Activated T-cell treated with anti-CD3 and anti-CD28 coated beads, Interleukin-2, amount 50 U/mL, for 4 hours (primary cell): Measurements from ENCODE around the gene PLEKHA6. TPM values are rescaled to one million over a fixed set of nuclear protein-coding genes. Genes with fewer than 3 reads are reported as not detected.

Experiments
- ATAC-seq, 2 donors: fragments of 200-7000 bp; cut with Tn5 transposase; one replicate each; pipeline ENCODE4 v1.10.0; 2021
- DNase-seq: peaks from one replicate; pipeline ENCODE4 v3.0.0-alpha.2; 2020
- H3K27me3 Mint-ChIP-seq: one replicate; pipeline ENCODE4 v1.8.0; 2021; ENCODE audit warnings: low read depth, mixed read lengths
- H3K36me3 Mint-ChIP-seq: one replicate; pipeline ENCODE4 v1.8.0; 2022; ENCODE audit warnings: mixed read lengths; ENCODE audit not compliant: insufficient read depth
- H3K4me1 Mint-ChIP-seq: one replicate; pipeline ENCODE4 v1.8.0; 2021; ENCODE audit warnings: low read depth, mixed read lengths
- H3K4me3 Mint-ChIP-seq: one replicate; pipeline ENCODE4 v1.8.0; 2021; ENCODE audit warnings: mild to moderate bottlenecking, moderate library complexity, mixed read lengths
- H3K9me3 Mint-ChIP-seq: one replicate; pipeline ENCODE4 v1.8.0; 2021; ENCODE audit warnings: mixed read lengths
- total RNA-seq, 3 donors: library from RNA; stranded (reverse); gene quantifications; one replicate each; pipeline ENCODE4 v1.2.1, GENCODE V29; 2021

The PLEKHA6 gene
- total RNA-seq, 3 donors from 2014 or later = 0.19 to 0.61 (median 0.29) TPM

DNA sequence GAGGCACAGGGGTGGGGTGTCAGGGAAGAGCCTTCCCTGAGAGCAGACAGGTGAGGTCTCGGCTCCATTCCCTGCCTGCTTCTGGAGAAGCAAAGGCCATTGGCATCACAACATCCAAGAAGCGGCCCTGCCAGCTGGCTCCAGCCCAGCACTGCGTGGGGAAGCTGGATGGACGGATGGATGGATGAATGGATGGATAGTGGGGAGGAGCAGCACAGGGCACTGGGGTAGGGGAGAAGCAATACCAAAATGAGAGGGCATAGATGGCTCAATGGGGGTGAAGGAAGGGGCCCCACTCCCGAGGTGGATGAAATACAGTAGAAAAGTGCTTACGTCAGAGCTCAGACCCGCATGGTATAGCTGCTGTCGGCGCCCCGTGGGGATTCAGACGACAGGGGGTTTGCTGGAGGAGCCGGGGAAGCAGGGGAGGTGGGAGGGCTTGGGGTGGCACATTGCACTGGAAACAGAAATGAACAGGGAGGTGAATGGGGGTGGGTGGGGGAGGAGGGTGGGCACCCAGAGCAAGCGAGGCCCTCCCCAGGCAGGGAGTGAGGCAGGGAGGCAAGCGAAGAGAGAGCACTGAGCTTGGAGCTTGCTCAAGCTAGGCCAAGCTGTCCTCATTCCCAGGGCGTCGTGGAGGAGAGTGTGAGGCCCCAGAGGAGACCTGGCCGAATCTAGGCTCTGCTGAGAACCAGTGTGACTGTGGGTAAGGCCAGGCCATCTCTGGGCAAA is 136.4 kb downstream of the PLEKHA6 start:
- H3K4me3 Mint-ChIP-seq = no peak overlapping the region
- H3K4me1 Mint-ChIP-seq = no peaks in the 10 kb centered on the region
- no peaks in the 10 kb centered on the region for H3K27me3 Mint-ChIP-seq
- DNase-seq (no peak), ATAC-seq (no peak)
- H3K36me3 Mint-ChIP-seq = no peaks in the 10 kb centered on the region
- H3K9me3 Mint-ChIP-seq = no peaks in the 10 kb centered on the region

DNA sequence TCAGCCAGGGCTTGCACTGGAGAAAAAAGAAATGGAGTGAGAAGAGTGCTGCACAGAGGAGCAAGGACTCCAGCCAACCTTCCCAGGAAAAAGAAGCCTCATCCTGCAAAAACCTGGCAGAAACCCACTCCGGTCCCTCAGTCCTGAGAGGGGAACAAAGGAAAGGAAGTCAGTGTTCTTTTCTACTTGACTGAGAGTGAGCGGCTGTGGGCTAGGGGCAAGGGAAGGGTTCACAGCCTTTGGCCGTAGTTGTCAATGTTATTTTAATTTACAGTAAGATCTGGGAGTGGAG is 137.0 kb downstream of the PLEKHA6 start:
- ATAC-seq (no peak), DNase-seq (no peak)
- H3K4me3 Mint-ChIP-seq = no peak overlapping the region
- no peaks in the 10 kb centered on the region for H3K27me3 Mint-ChIP-seq
- H3K36me3 Mint-ChIP-seq = no peaks in the 10 kb centered on the region
- no peaks in the 10 kb centered on the region for H3K9me3 Mint-ChIP-seq
- H3K4me1 Mint-ChIP-seq = no peaks in the 10 kb centered on the region

DNA sequence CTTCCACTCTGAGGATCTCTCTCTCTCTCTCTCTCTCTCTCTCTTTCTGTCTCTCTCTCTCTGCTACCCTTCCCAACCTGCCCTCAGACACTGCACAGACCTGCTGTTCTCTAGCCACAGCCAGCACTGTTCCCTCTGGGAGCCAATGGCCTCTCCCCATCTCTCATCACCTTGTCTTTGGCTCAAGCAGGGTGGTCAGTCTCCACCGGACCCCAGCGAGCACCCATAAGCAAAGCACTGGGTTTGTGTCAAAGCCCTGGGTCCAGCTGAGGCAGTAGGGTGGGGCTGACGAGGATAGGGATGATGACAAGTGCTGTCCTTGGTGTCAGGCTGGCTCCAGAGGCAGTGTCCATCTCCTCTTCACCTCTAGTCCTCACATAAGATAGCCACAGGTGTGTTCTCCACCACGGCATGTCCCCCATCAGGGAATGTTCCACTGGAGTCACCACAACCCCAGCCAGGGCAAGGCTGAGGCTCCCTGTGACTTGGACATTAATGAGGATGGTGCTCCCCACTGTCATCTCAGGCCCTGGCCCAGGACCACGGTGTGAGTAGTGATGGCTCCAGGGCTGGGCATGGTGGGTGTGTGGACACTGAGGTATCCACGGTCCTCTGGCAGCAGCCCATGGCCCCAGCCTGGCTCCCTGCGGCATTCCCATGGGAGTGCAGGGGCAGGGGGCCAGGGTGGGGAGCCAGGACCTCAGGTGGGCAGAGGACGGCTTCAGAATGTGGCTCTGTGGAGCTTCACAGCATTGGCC is 137.5 kb downstream of the PLEKHA6 start:
- no peak for ATAC-seq
- no peaks in the 10 kb centered on the region for H3K36me3 Mint-ChIP-seq

DNA sequence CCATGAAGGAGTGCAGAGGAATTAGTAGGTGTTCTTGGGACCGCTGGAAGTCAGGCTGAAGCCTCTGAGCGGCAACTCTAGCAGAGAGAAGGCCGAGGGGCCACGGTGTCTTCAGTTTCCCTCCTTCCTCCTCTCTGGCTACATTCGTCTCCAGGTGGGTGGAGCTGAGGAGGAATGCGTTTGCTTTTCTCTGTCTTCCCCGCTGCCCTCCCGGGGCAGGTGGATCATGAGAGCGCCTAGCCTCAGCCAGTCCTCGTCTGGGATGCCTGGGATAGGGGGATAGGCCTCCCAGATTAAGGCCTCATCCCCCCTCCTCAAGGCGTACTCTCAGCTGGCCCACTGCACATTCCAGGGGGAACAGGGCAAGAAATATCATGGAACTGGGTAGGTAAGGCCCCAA is 138.5 kb downstream of the PLEKHA6 start:
- H3K4me1 Mint-ChIP-seq = no peaks in the 10 kb centered on the region
- H3K4me3 Mint-ChIP-seq = no peak overlapping the region
- no peaks in the 10 kb centered on the region for H3K9me3 Mint-ChIP-seq
- no peak for ATAC-seq
- no peak for DNase-seq
- peaks cover 2% of the 10 kb centered on the region for H3K27me3 Mint-ChIP-seq
- no peaks in the 10 kb centered on the region for H3K36me3 Mint-ChIP-seq

More for the DNA sequence above, 137.5 kb downstream of the PLEKHA6 start:
- Mint-ChIP-seq H3K4me1 (no peaks in the 10 kb centered on the region), H3K4me3 (no peak overlapping the region), H3K27me3 (peaks cover 2% of the 10 kb centered on the region), H3K9me3 (no peaks in the 10 kb centered on the region)
- DNase-seq = no peak

DNA sequence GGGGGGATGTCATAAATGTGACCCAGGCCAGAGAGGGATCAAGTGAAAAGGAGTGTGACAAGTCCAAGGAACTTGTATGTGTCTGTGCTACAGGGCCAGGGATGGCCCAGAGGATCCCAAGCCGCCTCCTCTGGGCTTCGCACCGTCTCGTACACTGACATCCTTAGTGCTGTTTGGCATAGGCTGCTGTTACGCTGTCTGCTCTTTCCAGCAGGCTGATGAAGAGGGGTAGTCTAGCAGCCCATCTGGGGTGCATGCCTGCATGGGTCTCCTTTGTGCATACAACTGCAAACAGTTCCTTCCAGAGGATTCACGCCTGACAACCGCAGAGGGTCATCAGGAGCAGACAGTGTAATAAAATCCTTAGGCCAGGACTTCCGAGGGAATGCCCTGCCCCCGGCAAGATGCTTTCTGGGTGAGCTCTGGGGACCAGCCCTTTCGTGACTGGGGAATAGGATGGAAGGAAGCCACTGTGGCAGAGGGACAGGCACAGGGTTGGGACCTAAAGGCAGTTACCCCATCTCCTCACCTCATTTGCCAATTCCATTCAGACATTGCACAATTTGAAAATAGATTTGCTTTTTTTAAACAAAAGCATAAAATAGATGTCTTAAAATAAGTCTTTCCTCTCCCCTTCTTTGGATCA is 139.6 kb downstream of the PLEKHA6 start:
- no peaks in the 10 kb centered on the region for H3K9me3 Mint-ChIP-seq
- ATAC-seq (no peak), DNase-seq (no peak)
- H3K36me3 Mint-ChIP-seq = no peaks in the 10 kb centered on the region
- H3K4me3 Mint-ChIP-seq = no peak overlapping the region
- no peaks in the 10 kb centered on the region for H3K4me1 Mint-ChIP-seq
- H3K27me3 Mint-ChIP-seq = peaks cover 2% of the 10 kb centered on the region

DNA sequence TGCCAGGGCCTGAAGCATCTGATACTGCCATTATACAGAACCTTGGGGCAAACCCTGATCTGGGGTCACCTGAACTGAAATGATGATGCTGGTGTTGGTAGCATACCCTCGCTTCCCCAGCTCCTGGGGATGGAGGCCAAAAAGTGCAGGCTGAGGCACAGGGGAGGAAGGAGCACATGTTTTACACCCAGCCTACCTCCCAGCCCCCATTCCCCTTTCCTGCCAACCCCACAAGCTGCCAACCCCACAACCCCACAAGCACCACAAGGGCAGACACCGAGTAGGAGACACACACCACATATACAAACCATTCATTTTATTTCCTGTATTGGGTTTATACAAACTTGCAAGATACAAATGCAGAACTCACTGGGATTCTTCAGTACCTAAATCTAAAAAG is 141.2 kb downstream of the PLEKHA6 start:
- no peaks in the 10 kb centered on the region for H3K36me3 Mint-ChIP-seq
- DNase-seq (no peak), ATAC-seq (no peak)
- no peak overlapping the region for H3K4me3 Mint-ChIP-seq
- peaks cover 4% of the 10 kb centered on the region for H3K4me1 Mint-ChIP-seq
- H3K27me3 Mint-ChIP-seq = peaks cover 5% of the 10 kb centered on the region
- H3K9me3 Mint-ChIP-seq = no peaks in the 10 kb centered on the region

- DNase-seq = no peak
Measured at GRCh38 chr1:204217648-204218000, 142.1 kb downstream of the PLEKHA6 start.

DNA sequence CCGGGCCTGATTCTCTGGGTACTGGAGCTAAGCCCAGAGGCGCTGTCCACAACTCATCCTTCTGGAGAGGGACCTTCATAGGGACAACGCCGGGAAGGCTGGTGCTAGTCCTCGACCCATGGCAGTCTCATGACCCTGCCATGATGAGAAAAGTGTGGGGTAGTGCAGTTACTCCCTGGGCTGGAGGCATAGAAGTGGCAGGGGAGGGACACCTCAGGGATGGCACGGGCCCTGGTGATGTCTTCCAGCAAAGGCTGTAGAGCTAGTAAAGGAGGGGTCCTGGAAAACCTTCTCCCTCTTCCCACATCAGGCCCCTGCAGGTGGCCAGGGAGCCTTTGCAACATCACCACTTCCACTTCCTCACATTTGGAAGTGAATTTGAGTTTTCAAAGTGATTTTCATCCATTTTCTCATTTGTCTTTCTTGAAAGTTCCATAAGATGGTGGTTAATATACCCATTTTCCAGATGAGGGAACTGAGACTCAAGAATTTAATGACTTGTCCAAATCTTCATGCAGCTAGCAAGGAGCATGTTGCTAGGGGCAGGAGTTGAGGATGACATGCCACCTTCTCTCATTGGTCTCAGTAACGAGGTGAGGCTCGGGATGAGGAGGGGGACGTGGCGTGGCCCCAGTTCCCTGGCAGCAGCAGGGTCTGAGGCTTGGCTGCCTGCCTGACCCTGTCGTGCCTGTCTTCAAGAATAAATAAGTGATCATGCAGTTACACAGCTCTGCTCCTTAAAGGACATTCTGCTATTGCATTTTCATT is 142.7 kb downstream of the PLEKHA6 start:
- ATAC-seq (no peak), DNase-seq (no peak)
- Mint-ChIP-seq H3K36me3 (no peaks in the 10 kb centered on the region), H3K9me3 (no peaks in the 10 kb centered on the region), H3K27me3 (peaks cover 5% of the 10 kb centered on the region), H3K4me3 (no peak overlapping the region), H3K4me1 (peaks cover 4% of the 10 kb centered on the region)

More at GRCh38 chr1:204217648-204218000, 142.1 kb downstream of the PLEKHA6 start:
- ATAC-seq = no peak
- H3K36me3 Mint-ChIP-seq = no peaks in the 10 kb centered on the region
- peaks cover 4% of the 10 kb centered on the region for H3K4me1 Mint-ChIP-seq
- H3K9me3 Mint-ChIP-seq = no peaks in the 10 kb centered on the region
- peaks cover 5% of the 10 kb centered on the region for H3K27me3 Mint-ChIP-seq
- no peak overlapping the region for H3K4me3 Mint-ChIP-seq

GRCh38 chr1:204216236-204216635 is 143.5 kb downstream of the PLEKHA6 start:
- peaks cover 5% of the 10 kb centered on the region for H3K27me3 Mint-ChIP-seq
- H3K36me3 Mint-ChIP-seq = no peaks in the 10 kb centered on the region
- H3K9me3 Mint-ChIP-seq = no peaks in the 10 kb centered on the region
- peaks cover 4% of the 10 kb centered on the region for H3K4me1 Mint-ChIP-seq
- DNase-seq = no peak
- H3K4me3 Mint-ChIP-seq = no peak overlapping the region
- no peak for ATAC-seq

DNA sequence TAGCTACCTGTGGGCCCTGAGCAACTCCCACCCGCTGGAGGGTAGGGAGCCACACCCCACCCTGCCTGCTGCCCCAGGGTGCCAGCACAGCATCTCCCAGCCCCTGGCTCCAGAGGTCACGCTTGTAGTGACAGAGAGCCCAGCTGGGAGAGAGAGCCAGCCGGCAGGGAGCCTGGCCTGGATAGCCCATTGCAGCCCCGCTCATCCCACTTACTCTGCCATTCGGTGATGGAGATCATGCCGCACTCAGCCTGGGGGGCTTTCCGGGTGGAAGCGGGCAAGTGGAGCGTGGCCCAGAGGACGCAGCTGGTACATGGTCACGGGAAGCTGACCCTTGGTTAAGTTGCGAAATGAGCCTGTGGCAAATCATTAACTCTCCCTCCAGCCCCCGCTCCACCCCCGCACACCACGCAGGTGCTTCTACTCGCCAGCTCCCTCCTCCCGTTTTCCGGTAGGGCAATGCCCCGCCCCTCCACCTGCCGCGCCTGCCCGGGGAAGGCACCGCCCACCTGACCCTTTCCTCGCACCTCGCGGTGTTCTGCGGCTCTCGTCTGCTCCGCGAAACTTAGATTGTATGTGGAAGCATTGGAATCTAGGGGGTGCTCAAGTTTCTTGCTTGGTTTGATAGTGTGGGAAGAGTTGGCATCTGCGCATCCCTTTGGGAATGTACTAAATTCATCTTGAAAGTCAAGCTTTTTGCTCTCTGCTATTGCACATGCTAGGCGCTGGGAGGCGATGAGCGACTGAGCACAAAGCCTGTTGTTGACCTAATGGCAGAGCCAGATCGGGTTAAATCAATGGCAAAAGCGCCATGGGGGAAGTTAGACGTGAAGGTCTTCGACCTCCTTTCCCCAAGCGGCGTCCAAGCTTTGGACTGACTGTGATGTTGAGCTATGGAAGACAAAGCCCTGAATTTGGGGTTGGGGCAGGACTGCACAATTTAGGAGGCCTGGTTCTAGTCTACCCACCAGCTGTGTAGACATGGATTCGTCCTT is 145.8 kb downstream of the PLEKHA6 start, which contains the start of gene GOLT1A:
GOLT1A (minus strand) TSS at position 321 of the 995 bp plus-strand sequence; CDS start at position 239, 82 bp downstream.
- H3K36me3 Mint-ChIP-seq = no peaks in the 10 kb centered on the region
- H3K9me3 Mint-ChIP-seq = no peaks in the 10 kb centered on the region
- DNase-seq = peak; percentile 40
- ATAC-seq = peak; percentile 67 to 74
- H3K27me3 Mint-ChIP-seq = peaks cover 8% of the 10 kb centered on the region
- H3K4me1 Mint-ChIP-seq = peaks cover 4% of the 10 kb centered on the region
- peak within 1 kb of the TSS; percentile 33 for H3K4me3 Mint-ChIP-seq

GRCh38 chr1:204212715-204213114 is 147.0 kb downstream of the PLEKHA6 start:
- H3K27me3 Mint-ChIP-seq = peaks cover 11% of the 10 kb centered on the region
- H3K9me3 Mint-ChIP-seq = no peaks in the 10 kb centered on the region
- DNase-seq (no peak), ATAC-seq (no peak)
- no peak overlapping the region for H3K4me3 Mint-ChIP-seq
- no peaks in the 10 kb centered on the region for H3K36me3 Mint-ChIP-seq
- peaks cover 4% of the 10 kb centered on the region for H3K4me1 Mint-ChIP-seq

DNA sequence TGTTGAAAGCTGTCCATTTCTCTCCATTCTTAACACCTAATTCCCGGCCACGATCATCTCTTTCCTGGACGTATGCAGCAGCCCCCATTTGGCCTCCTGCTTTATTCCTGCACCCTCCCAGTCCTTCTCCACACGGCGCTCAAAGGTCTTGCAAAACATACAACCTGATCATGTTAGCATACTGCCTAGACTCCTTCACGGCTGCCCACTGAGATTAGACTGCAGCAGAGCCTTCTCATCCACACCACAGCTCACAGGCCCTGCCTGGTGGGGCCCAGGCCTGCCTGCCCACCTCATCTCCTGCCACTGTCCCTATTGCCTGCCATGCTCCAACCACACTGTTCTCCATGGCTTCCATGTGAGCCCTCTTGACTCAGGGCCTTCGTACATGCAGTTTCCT is 148.7 kb downstream of the PLEKHA6 start:
- peaks cover 10% of the 10 kb centered on the region for H3K4me1 Mint-ChIP-seq
- no peak overlapping the region for H3K4me3 Mint-ChIP-seq
- no peak for DNase-seq
- no peaks in the 10 kb centered on the region for H3K9me3 Mint-ChIP-seq
- ATAC-seq = no peak
- H3K27me3 Mint-ChIP-seq = peaks cover 20% of the 10 kb centered on the region
- no peaks in the 10 kb centered on the region for H3K36me3 Mint-ChIP-seq

- ATAC-seq (peak; percentile 96 to 98), DNase-seq (peak; percentile 75)
- no peak overlapping the region for H3K4me3 Mint-ChIP-seq
- no peaks in the 10 kb centered on the region for H3K9me3 Mint-ChIP-seq
- no peaks in the 10 kb centered on the region for H3K36me3 Mint-ChIP-seq
- peaks cover 45% of the 10 kb centered on the region for H3K27me3 Mint-ChIP-seq
- peaks cover 14% of the 10 kb centered on the region for H3K4me1 Mint-ChIP-seq
Measured at GRCh38 chr1:204207136-204207616, 152.6 kb downstream of the PLEKHA6 start.
